ENCODE data around the gene SEC14L5.

SEC14L5 gene

DNA sequence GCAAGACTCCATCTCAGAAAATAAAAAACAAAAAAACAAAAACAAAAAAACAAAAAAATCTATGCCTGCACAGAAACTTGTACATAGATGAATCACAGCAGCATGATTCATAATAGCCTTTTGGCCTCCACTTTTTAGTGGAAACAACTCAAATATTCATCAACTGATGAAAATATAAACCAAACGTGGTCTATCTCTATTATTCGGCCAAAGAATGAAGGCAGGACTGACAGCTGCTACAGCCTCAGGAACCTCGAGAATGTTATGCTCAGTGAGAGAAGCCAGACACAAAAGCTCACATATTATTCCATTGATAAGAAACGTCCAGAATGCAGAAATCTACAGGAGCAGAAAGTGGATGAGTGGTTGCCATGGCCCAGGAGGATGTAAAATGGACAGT, 41.0 kb upstream of the SEC14L5 start:
- TF ChIP-seq EZH2phosphoT487 (IDR thresholded peaks at IDR 0.05; ENCODE audit: low read length) = no peak
- TF ChIP-seq EZH2 (optimal IDR thresholded peaks at IDR 0.05; ENCODE audit: low read depth, low read length) = no peak
- TF ChIP-seq CTCF (IDR thresholded peaks at IDR 0.05; ENCODE audit: low read length) = no peak
- DNase-seq = no peak
- Histone ChIP-seq H3K9ac (ENCODE audit: low read length) (no peak overlapping the region), H3F3A (ENCODE audit: insufficient read depth, low read length) (no peaks in the 10 kb centered on the region), H3K4me2 (ENCODE audit: low read depth, low read length) (no peak overlapping the region), H3K4me1 (ENCODE audit: low read length) (no peaks in the 10 kb centered on the region), H3K9me3 (replicated peaks; ENCODE audit: insufficient read depth, low read length) (no peaks in the 10 kb centered on the region), H3K36me3 (replicated peaks; ENCODE audit: insufficient read depth, low read length) (no peaks in the 10 kb centered on the region), H3K27ac (ENCODE audit: low read length) (no peak overlapping the region), H3K4me3 (ENCODE audit: low read length) (no peak overlapping the region), H3K27me3 (replicated peaks; ENCODE audit: insufficient read depth, low read length) (no peaks in the 10 kb centered on the region), H3K79me2 (ENCODE audit: low read length) (no peaks in the 10 kb centered on the region), H3K9me2 (replicated peaks; ENCODE audit: insufficient read depth, low read length) (no peaks in the 10 kb centered on the region), H4K20me1 (ENCODE audit: insufficient read depth, low read length) (no peaks in the 10 kb centered on the region), H2AFZ (ENCODE audit: low read length) (no peak overlapping the region)

DNA sequence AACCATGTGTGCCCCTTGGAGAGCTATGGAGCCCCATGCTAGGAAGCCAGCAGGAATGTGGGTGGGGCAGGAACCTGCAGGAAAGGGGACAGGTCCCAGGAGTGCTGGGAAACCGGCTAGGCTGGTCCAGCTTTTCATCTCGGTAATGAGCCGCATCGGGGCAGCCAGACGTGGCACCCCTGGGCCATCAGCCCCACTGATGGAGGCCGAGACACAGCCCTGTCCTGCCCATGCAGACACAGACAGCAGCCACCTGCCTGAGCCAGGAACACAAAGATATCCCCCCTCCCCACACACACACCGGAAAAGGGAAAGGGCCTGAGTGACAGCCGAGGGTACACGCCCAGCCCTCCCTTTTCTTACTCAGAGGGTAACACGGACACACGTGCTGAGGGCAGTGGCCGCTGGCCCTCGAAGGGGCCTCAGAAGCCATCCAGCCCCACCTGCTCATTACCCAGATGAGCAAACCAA, 39.3 kb upstream of the SEC14L5 start:
- Histone ChIP-seq H3K9me3 (replicated peaks; ENCODE audit: insufficient read depth, low read length) (no peaks in the 10 kb centered on the region), H3K4me2 (ENCODE audit: low read depth, low read length) (no peak overlapping the region), H3K4me3 (ENCODE audit: low read length) (no peak overlapping the region), H3F3A (ENCODE audit: insufficient read depth, low read length) (no peaks in the 10 kb centered on the region), H3K36me3 (replicated peaks; ENCODE audit: insufficient read depth, low read length) (no peaks in the 10 kb centered on the region), H3K9ac (ENCODE audit: low read length) (no peak overlapping the region), H4K20me1 (ENCODE audit: insufficient read depth, low read length) (no peaks in the 10 kb centered on the region), H3K27me3 (replicated peaks; ENCODE audit: insufficient read depth, low read length) (peaks cover 9% of the 10 kb centered on the region; the same call in 1 of the 2 replicates), H3K79me2 (ENCODE audit: low read length) (no peaks in the 10 kb centered on the region), H3K27ac (ENCODE audit: low read length) (no peak overlapping the region), H3K9me2 (replicated peaks; ENCODE audit: insufficient read depth, low read length) (no peaks in the 10 kb centered on the region), H3K4me1 (ENCODE audit: low read length) (no peaks in the 10 kb centered on the region), H2AFZ (ENCODE audit: low read length) (no peak overlapping the region)
- DNase-seq = no peak
- TF ChIP-seq EZH2 (optimal IDR thresholded peaks at IDR 0.05; ENCODE audit: low read depth, low read length) (no peak), CTCF (IDR thresholded peaks at IDR 0.05; ENCODE audit: low read length) (no peak), EZH2phosphoT487 (IDR thresholded peaks at IDR 0.05; ENCODE audit: low read length) (no peak)

GRCh38 chr16:4920826-4921225, 37.3 kb upstream of the SEC14L5 start:
- Histone ChIP-seq H3K79me2 (ENCODE audit: low read length) (no peaks in the 10 kb centered on the region), H2AFZ (ENCODE audit: low read length) (no peak overlapping the region), H3K4me1 (ENCODE audit: low read length) (no peaks in the 10 kb centered on the region), H3K4me2 (ENCODE audit: low read depth, low read length) (no peak overlapping the region), H3K27me3 (replicated peaks; ENCODE audit: insufficient read depth, low read length) (peaks cover 22% of the 10 kb centered on the region), H4K20me1 (ENCODE audit: insufficient read depth, low read length) (no peaks in the 10 kb centered on the region), H3K36me3 (replicated peaks; ENCODE audit: insufficient read depth, low read length) (no peaks in the 10 kb centered on the region), H3K9me2 (replicated peaks; ENCODE audit: insufficient read depth, low read length) (no peaks in the 10 kb centered on the region), H3K9ac (ENCODE audit: low read length) (no peak overlapping the region), H3K9me3 (replicated peaks; ENCODE audit: insufficient read depth, low read length) (no peaks in the 10 kb centered on the region), H3F3A (ENCODE audit: insufficient read depth, low read length) (no peaks in the 10 kb centered on the region), H3K27ac (ENCODE audit: low read length) (no peak overlapping the region), H3K4me3 (ENCODE audit: low read length) (no peak overlapping the region)
- DNase-seq = no peak
- no peak for TF ChIP-seq CTCF (IDR thresholded peaks at IDR 0.05; ENCODE audit: low read length)

All from MM.1S (cell line).